Motor neuron (in vitro differentiated cells): ENCODE data around the gene MOV10. TPM values are rescaled to one million over a fixed set of nuclear protein-coding genes. Genes with fewer than 3 reads are reported as not detected.

Experiments used
- ATAC-seq, 8 experiments: fragments of 200-7000 bp; cut with Tn5 transposase; replicated peaks in 6 of 8; 2 replicates each; pipeline ENCODE4 v1.8.0; 2021; ENCODE audit warnings: mild to moderate bottlenecking in 8 of 8, moderate library complexity in 8 of 8
- H3K27ac ChIP-seq, 2 donors: fragments of 250-450 bp; sonication (Bioruptor Pico); 2 replicates each; pipeline ENCODE4 v1.9.0; 2021; ENCODE audit warnings: antibody characterized with exemption in 2 of 2, mild to moderate bottlenecking in 2 of 2, moderate library complexity in 1 of 2
- H3K4me1 ChIP-seq, 2 donors: fragments of 250-450 bp; sonication (Bioruptor Pico); replicated peaks in 1 of 2; 2 replicates each; pipeline ENCODE4 v1.6.1; 2021; ENCODE audit warnings: antibody characterized with exemption in 2 of 2, mild to moderate bottlenecking in 2 of 2, moderate library complexity in 1 of 2
- H3K4me3 ChIP-seq, 5 donors: fragments of 250-450 bp; sonication (Bioruptor Pico); 2 replicates each; pipeline ENCODE4 v1.9.0; 2021; ENCODE audit warnings: antibody characterized with exemption in 5 of 5, mild to moderate bottlenecking in 5 of 5, moderate library complexity in 4 of 5
- WGBS, 10 experiments: fragments of 450-650 bp; shearing (Covaris generic); methylation state at CpG; one replicate each; pipeline ENCODE4 v1.0.0; 2022; 5-methylcytosine and 5-hydroxymethylcytosine counted together
- in situ Hi-C, 9 experiments: fragments of 400-800 bp; cut with MboI; loops; one replicate each; pipeline ENCODE4 v1.15.0; 2021; ENCODE audit warnings: low sequenced_read_pairs in 9 of 9, low pct_unique_long_range_greater_than_20kb in 2 of 9; ENCODE audit not compliant: unreplicated experiment in 9 of 9
- total RNA-seq, 8 experiments: library from RNA; unstranded; fragments of 300-600 nt; gene quantifications; 2 replicates each; pipeline versions ENCODE4 v1.2.3 to v1.2.4, GENCODE V29; 2022

MOV10 gene
- total RNA-seq, 8 experiments from 2014 or later: 8.8 to 74.7 (median 28.3) TPM

DNA sequence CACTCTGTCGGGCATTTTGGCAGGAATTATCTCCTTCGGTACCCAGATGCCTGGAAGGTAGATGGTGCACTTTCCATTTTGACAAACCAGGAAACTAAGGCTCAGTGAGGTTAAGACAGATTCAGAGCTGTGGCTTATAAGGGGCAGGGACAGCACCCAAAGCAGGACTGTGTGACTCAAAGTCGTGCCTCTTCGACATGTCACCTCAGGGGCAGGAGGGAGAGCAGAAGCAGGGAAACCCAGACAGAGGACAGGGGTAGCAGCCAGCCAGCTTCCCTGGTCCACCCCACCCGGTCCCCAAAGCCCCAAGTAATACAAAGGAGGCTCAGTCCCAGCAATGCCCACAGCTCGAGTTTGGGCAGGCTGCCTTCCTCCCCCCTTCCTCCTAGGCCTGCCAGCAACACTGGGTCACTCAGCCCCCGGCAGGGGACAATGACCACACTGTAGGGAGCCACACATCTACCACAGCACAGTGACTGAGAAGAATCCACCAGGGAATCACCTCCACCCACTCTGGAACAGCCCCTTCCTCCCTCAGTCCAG, 30.0 kb downstream of the MOV10 start:
- Histone ChIP-seq H3K27ac (peak overlapping the region in 1 of 2 donors; percentile 59), H3K4me1 (peaks cover 30 to 39% of the 10 kb centered on the region in 2 donors), H3K4me3 (peak overlapping the region in 3 of 5 donors; percentile 47 to 81 (median 72))
- ATAC-seq: peak in 1 of 8 experiments; percentile 41
- in situ Hi-C loops: loop anchor here in 5 of 9 experiments (10.0 to 25.0 kb wide), 3 partner anchors 310 to 358 kb away; partner anchors contain the start of genes CTTNBP2NL (in 3 of the 5) and LRIG2 (in 2 of the 5)
- WGBS, 10 experiments: 60 to 94% (median 66%) methylated on average over 1 to 6 of the region's 7 CpGs; no CpG with 5 or more reads in 6 of the 10 experiments

DNA sequence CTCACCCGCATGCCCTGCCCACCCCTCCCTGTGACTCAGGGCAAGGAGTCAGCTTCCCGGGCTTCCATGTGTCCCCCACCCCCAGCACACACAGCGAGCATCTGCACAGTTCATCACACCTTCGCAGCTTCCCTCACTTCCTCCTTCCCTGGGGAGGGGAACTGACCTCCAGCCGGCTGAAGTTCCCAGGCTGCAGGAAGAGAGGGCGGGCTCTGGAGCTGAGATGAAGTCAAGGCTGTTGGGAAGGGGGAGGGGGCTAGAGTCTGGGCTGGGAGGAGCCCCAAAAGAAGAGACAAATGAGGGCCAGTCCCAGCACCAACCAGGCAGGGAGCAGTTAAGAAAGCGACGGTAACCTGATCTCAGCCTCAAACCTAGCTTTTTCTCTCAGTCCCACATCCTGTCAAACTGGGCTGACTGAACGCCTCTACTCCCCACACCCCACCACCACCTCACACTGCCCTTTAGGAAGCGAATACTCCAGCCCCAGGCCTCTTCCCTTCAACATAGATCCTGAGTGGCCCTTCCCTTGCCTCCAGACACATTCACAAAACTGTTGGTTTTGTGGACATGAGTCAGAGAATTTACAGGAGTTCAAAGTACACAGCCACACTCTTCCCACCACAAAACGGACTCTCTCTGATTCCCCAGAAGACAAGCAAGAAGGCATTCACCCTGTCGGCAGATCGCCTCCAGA, 30.6 kb downstream of the MOV10 start:
- peaks cover 30 to 36% of the 10 kb centered on the region in 2 donors for H3K4me1 ChIP-seq
- H3K27ac ChIP-seq: peak overlapping the region in 1 of 2 donors; percentile 62
- in situ Hi-C loops: loop anchor here in 5 of 9 experiments (10.0 to 25.0 kb wide), 3 partner anchors 310 to 357 kb away; partner anchors contain the start of genes CTTNBP2NL (in 3 of the 5) and LRIG2 (in 2 of the 5)
- peak overlapping the region in 3 of 5 donors; percentile 47 to 81 (median 72) for H3K4me3 ChIP-seq
- ATAC-seq: peak; percentile 42 to 71 (median 53)
- 0 to 39% (median 10%) methylated on average over 1 to 5 of the region's 13 CpGs; no CpG with 5 or more reads in 3 of the 10 experiments for WGBS, 10 experiments

DNA sequence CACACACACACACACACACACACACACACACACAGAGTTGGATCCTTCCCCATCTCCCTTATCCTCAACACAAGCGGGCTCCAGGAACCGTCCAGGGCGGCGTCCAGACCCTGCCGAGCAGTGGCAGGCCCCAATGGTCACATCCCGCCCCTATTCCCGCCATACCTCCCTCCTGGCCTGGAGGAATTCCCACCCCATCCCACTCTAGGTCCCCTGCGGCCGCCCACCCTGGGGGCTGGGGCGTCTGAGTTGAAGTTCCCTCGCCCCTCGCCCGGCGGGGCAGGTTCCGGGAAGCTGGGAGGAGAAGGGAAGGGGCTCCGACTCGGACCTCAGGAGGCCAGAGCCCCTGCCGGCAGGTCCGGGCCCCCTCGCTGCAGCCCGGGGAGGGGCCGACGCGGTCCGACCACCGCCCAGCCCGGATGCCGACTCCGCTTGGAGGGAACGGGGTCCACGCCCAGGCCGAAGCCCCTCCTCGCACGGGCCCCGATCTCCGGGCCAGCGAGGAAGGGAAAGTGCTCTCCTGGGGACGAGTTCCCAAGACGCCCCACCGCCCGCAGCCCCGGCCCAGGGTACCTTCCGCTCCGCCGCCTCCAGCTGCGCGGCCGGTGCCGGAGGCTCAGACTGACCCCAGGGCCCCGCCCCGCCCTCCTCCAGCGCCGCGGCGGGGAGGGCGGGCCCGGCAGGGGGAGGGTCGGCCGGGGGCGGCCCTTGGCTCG, 32.2 kb downstream of the MOV10 start, which contains the start of gene RHOC:
RHOC (minus strand) TSS at position 623 of the 716 bp plus-strand sequence. CDS start 3,328 bp downstream, outside the sequence.
- peak within 1 kb of the TSS; percentile 40 to 81 (median 47) for H3K4me3 ChIP-seq
- peak within 1 kb of the TSS in 1 of 2 donors; percentile 30 for H3K27ac ChIP-seq
- in situ Hi-C loops: loop anchor here in 5 of 9 experiments (10.0 to 25.0 kb wide), 3 partner anchors 312 to 356 kb away; partner anchors contain the start of genes CTTNBP2NL (in 3 of the 5) and LRIG2 (in 2 of the 5)
- 16% methylated on average over 5 of the region's 61 CpGs; no CpG with 5 or more reads in 9 of the 10 experiments for WGBS, 10 experiments
- peaks cover 21 to 22% of the 10 kb centered on the region in 2 donors for H3K4me1 ChIP-seq
- ATAC-seq: peak; percentile 33 to 74 (median 68)

DNA sequence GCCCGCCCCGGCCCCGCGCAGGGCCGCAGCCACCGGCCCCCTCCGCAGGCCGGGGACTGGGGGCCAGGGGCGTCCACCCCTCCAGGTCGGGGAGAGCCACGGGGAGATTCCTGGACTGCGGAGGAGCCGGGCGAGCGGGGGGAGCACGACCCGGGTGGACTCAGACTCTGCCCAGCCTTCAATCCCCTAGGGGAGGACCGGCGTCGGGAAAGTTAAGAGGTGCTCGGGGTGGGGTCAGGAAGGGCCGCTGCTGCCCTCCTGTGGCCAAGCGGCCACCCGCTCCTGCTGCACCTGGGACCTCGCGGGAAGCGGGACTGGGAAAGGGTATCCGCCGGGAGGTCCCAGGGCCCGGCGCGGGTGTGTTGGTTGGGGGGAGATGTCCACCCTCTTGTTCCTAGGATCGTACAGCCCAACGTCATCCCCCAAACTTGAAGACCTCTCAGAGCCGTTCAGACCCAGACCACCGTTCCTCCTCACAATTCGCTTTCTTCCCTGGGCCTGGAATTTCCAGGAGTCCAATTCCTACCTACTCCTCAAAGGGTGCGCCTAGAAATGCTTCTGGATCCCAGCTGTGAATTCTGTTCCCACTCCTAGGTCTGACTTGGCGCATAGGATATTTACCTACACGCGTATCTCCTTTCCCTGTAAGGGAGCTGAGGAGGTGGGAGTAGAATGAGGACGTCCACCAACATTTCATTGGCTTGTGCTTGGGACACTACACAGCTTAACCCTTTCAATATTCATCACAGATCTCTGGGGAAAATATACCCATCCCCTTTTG, 33.0 kb downstream of the MOV10 start:
- Histone ChIP-seq H3K4me3 (peak overlapping the region; percentile 40 to 81 (median 47)), H3K4me1 (peaks cover 21% of the 10 kb centered on the region in 2 donors), H3K27ac (peak overlapping the region in 1 of 2 donors; percentile 30)
- in situ Hi-C loops: loop anchor here in 5 of 9 experiments (10.0 to 25.0 kb wide), 3 partner anchors 313 to 355 kb away; partner anchors contain the start of genes CTTNBP2NL (in 3 of the 5) and LRIG2 (in 2 of the 5)
- peak; percentile 52 to 80 (median 70) for ATAC-seq
- WGBS, 10 experiments: 0 to 35% (median 19%) methylated on average over 1 to 13 of the region's 42 CpGs; no CpG with 5 or more reads in 4 of the 10 experiments

DNA sequence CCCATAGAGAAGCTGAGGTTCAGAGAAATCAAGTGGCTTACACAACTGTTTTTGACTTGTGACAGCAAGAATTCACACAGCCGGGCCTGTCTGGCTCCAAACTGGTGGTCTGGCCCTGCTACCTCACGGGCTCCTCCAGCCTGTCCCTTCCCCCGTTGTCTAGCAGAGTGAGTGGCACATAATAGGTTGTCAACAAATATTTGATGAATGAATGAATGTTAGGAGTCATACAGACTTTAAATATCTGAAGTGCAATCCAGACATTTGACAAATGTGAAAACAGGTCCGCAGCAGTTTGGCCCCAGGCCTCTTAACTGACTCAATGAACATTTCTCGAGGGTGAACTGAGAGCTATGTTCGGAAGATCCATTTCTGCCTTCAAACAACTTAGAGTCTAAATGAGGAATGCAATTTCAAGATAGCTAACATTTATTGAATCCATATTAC, 33.6 kb downstream of the MOV10 start:
- ATAC-seq: no peak
- Histone ChIP-seq H3K4me3 (no peak overlapping the region), H3K4me1 (peaks cover 20 to 21% of the 10 kb centered on the region in 2 donors), H3K27ac (no peak overlapping the region)
- 36 to 97% (median 82%) methylated on average over 3 to 6 of the region's 6 CpGs; no CpG with 5 or more reads in 1 of the 10 experiments for WGBS, 10 experiments
- in situ Hi-C loops: loop anchor here in 5 of 9 experiments (10.0 to 25.0 kb wide), 3 partner anchors 313 to 354 kb away; partner anchors contain the start of genes CTTNBP2NL (in 3 of the 5) and LRIG2 (in 2 of the 5)

DNA sequence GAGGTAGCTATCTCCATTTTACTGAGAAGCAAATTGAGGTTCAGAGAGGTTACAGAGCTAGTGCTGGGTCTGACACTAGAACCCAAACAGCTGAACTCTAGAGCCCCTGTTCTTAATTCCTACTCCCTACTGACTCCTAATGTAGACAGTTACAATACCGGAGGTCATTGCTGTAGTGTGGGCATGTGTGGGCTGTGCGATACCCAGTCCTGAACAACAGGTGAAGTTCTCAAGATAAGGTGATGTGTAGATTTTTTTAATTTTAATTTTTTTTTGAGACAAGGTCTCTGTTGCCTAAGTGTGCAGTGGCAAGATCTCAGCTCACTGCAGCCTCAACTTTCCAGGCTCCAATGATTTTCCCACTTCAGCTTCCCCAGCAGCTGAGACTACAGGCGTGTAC, 34.0 kb downstream of the MOV10 start:
- H3K4me3 ChIP-seq: no peak overlapping the region
- in situ Hi-C loops: loop anchor here in 5 of 9 experiments (10.0 to 25.0 kb wide), 3 partner anchors 314 to 354 kb away; partner anchors contain the start of genes CTTNBP2NL (in 3 of the 5) and LRIG2 (in 2 of the 5)
- WGBS, 10 experiments: 70 to 100% (median 81%) methylated on average over 1 to 3 of the region's 3 CpGs; no CpG with 5 or more reads in 2 of the 10 experiments
- no peak overlapping the region for H3K27ac ChIP-seq
- ATAC-seq: no peak
- peaks cover 19 to 21% of the 10 kb centered on the region in 2 donors for H3K4me1 ChIP-seq

DNA sequence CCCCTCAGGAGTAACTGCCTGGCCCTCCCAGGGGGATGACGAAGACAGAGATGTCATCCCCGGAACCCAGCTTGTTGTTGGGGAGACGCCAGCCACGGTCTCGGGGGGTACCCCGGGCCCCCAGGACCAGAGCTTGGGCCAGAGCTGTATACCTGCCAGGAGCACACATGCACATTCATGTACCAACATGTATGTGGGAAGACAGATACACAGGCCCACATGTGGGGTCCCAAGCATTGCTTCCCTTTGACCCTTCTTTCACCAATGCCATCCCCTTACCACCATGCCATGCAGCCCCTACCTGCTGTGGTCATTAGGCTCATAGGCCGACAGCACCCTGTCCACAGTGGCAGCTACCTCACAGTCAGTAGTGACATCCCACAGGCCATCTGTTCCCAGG, 35.7 kb downstream of the MOV10 start:
- Histone ChIP-seq H3K27ac (no peak overlapping the region), H3K4me3 (no peak overlapping the region), H3K4me1 (peaks cover 10 to 12% of the 10 kb centered on the region in 2 donors)
- ATAC-seq: no peak
- in situ Hi-C loops: loop anchor here in 6 of 9 experiments (10.0 to 25.0 kb wide), 3 partner anchors 95 to 352 kb away; partner anchors contain the start of genes CTTNBP2NL (in 2 of the 6) and LRIG2 (in 2 of the 6)
- WGBS, 10 experiments: 89 to 90% methylated on average over 4 to 5 of the region's 7 CpGs; no CpG with 5 or more reads in 8 of the 10 experiments

DNA sequence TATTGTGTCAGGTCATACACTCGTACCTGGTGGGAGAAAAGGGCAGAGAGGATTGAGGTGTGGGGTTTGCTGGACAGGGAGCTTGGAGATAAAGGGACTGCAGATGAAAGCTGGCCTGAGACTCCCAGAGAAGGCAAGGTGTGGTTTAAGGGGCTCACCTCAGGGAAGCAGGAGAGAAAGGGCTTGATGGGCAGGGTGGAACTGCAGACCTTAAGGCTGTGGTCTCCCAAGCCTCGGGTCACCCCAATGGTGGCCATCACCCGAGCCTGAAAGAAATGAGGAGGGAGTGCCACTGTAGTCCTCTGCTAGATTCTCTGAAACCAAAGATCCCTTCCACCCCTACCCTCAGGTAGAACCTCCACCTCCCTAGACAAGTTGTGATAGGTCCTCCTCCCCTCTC, 36.1 kb downstream of the MOV10 start:
- H3K27ac ChIP-seq: no peak overlapping the region
- ATAC-seq: no peak
- peaks cover 6 to 8% of the 10 kb centered on the region in 2 donors for H3K4me1 ChIP-seq
- no peak overlapping the region for H3K4me3 ChIP-seq
- in situ Hi-C loops: loop anchor here in 6 of 9 experiments (10.0 to 25.0 kb wide), 3 partner anchors 94 to 352 kb away; partner anchors contain the start of genes CTTNBP2NL (in 2 of the 6) and LRIG2 (in 2 of the 6)
- WGBS, 10 experiments: 70 to 100% (median 100%) methylated on average over 1 to 2 of the region's 3 CpGs; no CpG with 5 or more reads in 5 of the 10 experiments

DNA sequence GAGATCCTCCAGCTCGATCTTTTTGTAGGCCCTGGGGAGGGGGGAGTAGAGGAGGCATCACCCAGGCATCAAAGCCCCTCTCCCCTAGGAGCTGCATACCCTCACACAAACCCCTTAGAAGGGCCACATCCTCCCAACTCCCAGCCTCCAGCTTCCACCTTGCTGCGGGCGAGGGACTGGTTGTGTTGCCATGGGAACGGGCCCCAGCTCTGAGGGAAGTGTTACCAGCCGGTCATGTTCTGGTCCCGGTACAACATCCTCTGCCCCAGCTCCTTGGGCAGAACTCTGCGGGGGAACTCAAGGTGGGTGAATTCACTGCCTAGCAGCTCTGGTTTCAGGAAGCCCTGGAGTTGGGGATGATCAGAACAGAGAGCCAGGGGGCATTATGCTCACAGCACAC, 36.6 kb downstream of the MOV10 start:
- WGBS, 10 experiments: 37 to 57% (median 44%) methylated on average over 1 to 7 of the region's 7 CpGs; no CpG with 5 or more reads in 5 of the 10 experiments
- H3K4me3 ChIP-seq: no peak overlapping the region
- no peak overlapping the region for H3K27ac ChIP-seq
- in situ Hi-C loops: loop anchor here in 6 of 9 experiments (10.0 to 25.0 kb wide), 3 partner anchors 94 to 351 kb away; partner anchors contain the start of genes CTTNBP2NL (in 2 of the 6) and LRIG2 (in 2 of the 6)
- peaks cover under 1 to 3% of the 10 kb centered on the region in 2 donors for H3K4me1 ChIP-seq
- ATAC-seq: no peak

DNA sequence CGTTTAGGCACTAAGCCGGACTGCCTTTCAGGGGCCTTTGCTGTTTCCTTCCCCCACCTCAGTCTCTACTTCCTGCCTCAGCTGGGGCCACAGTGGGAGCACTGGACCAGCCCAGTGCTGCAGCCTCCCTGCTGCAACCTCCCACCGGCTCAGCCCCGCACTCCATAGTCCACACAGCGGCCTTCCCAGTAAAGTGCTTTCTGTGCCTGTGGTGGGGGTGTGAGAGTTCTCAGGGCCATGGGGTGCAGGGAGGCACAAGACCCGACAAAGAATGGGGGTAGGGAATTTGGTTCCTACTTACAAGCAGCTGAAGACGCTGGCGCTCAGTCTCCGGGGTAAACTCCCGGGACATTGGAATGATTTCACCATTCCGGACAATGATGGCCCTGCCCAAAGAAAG, 37.2 kb downstream of the MOV10 start:
- H3K4me1 ChIP-seq: peaks cover 0 to 2% of the 10 kb centered on the region in 2 donors
- 37 to 85% (median 73%) methylated on average over 2 to 11 of the region's 11 CpGs; no CpG with 5 or more reads in 6 of the 10 experiments for WGBS, 10 experiments
- ATAC-seq: no peak
- in situ Hi-C loops: loop anchor here in 6 of 9 experiments (10.0 to 25.0 kb wide), 3 partner anchors 93 to 351 kb away; partner anchors contain the start of genes CTTNBP2NL (in 2 of the 6) and LRIG2 (in 2 of the 6)
- no peak overlapping the region for H3K4me3 ChIP-seq
- no peak overlapping the region for H3K27ac ChIP-seq

DNA sequence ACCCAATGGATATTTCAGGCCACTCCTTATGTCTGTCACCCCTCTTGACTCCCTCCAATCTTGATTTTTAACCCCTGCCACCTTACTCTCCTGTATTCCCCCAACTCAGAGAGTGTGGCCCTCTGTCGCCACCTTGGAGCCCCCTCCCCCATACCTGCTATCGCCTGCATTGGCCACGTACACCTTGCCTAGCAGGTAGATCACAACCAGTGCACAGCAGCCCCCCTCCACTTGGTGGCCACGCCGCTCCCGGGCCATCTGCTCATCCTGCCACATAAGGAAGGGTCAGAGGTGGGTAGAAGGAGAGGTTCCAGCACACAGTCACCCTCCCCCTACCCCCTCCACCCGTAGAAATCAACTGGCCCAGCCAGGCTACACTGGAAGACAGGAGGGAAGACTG, 37.7 kb downstream of the MOV10 start:
- Histone ChIP-seq H3K27ac (no peak overlapping the region), H3K4me3 (no peak overlapping the region), H3K4me1 (peaks cover 0 to 2% of the 10 kb centered on the region in 2 donors)
- ATAC-seq: no peak
- in situ Hi-C loops: loop anchor here in 6 of 9 experiments (10.0 to 25.0 kb wide), 3 partner anchors 93 to 350 kb away; partner anchors contain the start of genes CTTNBP2NL (in 2 of the 6) and LRIG2 (in 2 of the 6)
- WGBS, 10 experiments: 80 to 95% (median 89%) methylated on average over 1 to 6 of the region's 7 CpGs; no CpG with 5 or more reads in 7 of the 10 experiments
